ENCODE data around the gene TTC39B. TPM values are rescaled to one million over a fixed set of nuclear protein-coding genes. Genes with fewer than 3 reads are reported as not detected.

Gene TTC39B
- 10 to 100 TPM; 43.9 to 46.4 TPM for total RNA-seq

- intact Hi-C loops (cut with micrococcal nuclease) = loop anchor here (1.0 to 2.0 kb wide), 3 partner anchors 48 to 204 kb away; partner anchors contain the start of genes PSIP1 and SNAPC3
- Mint-ChIP-seq H3K4me1 (ENCODE audit: low read depth) (peaks cover 57% of the 10 kb centered on the region), H3K27me3 (ENCODE audit: low read depth) (no peaks in the 10 kb centered on the region), H3K9me3 (no peaks in the 10 kb centered on the region), H3K4me3 (peak within 1 kb of the TSS; percentile 99), H3K36me3 (ENCODE audit: low read depth) (peaks cover 15% of the 10 kb centered on the region), H3K27ac (peak within 1 kb of the TSS; percentile 95)
- CTCF ChIA-PET = interaction anchor here (0.5 to 1.5 kb wide), 3 partner anchors 7 to 221 kb away, joined by 3 to 4 read pairs (median 3); no protein-coding TSS in a partner anchor
- peak; percentile 86 for DNase-seq
Measured at GRCh38 chr9:15306757-15307522, at the start of gene TTC39B. TTC39B (minus strand) TSS chr9:15307216; CDS start chr9:15307125, 91 bp downstream.

GRCh38 chr9:15355669-15356068 lies 48.7 kb upstream of the TTC39B start:
- peaks cover 14% of the 10 kb centered on the region for H3K4me1 Mint-ChIP-seq (ENCODE audit: low read depth)

GRCh38 chr9:15354713-15355112 lies 47.7 kb upstream of the TTC39B start:
- CTCF ChIA-PET = interaction anchor here (0.7 to 1.4 kb wide), 6 partner anchors 16 to 1893 kb away, joined by 3 to 4 read pairs (median 3); no protein-coding TSS in a partner anchor
- peaks cover 14% of the 10 kb centered on the region for H3K4me1 Mint-ChIP-seq (ENCODE audit: low read depth)
- no peaks in the 10 kb centered on the region for H3K36me3 Mint-ChIP-seq (ENCODE audit: low read depth)
- DNase-seq = no peak
- intact Hi-C loops (cut with micrococcal nuclease) = loop anchor here (1.0 to 2.0 kb wide), 8 partner anchors 48 to 288 kb away; partner anchors contain the start of gene TTC39B
- no peaks in the 10 kb centered on the region for H3K9me3 Mint-ChIP-seq
- H3K27me3 Mint-ChIP-seq (ENCODE audit: low read depth) = no peaks in the 10 kb centered on the region
- no peak overlapping the region for H3K27ac Mint-ChIP-seq
- H3K4me3 Mint-ChIP-seq = no peak overlapping the region

More at GRCh38 chr9:15355669-15356068, 48.7 kb upstream of the TTC39B start:
- Mint-ChIP-seq H3K36me3 (ENCODE audit: low read depth) (no peaks in the 10 kb centered on the region), H3K27ac (no peak overlapping the region), H3K9me3 (no peaks in the 10 kb centered on the region), H3K4me3 (no peak overlapping the region), H3K27me3 (ENCODE audit: low read depth) (no peaks in the 10 kb centered on the region)
- CTCF ChIA-PET = interaction anchor here (0.7 to 1.4 kb wide), 5 partner anchors 15 to 267 kb away, joined by 3 to 4 read pairs (median 3); no protein-coding TSS in a partner anchor
- no peak for DNase-seq
- intact Hi-C loops (cut with micrococcal nuclease) = loop anchor here (1.0 to 2.0 kb wide), 5 partner anchors 49 to 156 kb away; partner anchors contain the start of gene TTC39B

- H3K36me3 Mint-ChIP-seq (ENCODE audit: low read depth) = no peaks in the 10 kb centered on the region
- no peaks in the 10 kb centered on the region for H3K9me3 Mint-ChIP-seq
- CTCF ChIA-PET = interaction anchor here (0.6 to 1.2 kb wide), 4 partner anchors 16 to 82 kb away, joined by 3 to 4 read pairs (median 4); no protein-coding TSS in a partner anchor
- no peak overlapping the region for H3K4me3 Mint-ChIP-seq
- H3K27me3 Mint-ChIP-seq (ENCODE audit: low read depth) = no peaks in the 10 kb centered on the region
- H3K27ac Mint-ChIP-seq = no peak overlapping the region
- DNase-seq = no peak
- peaks cover 14% of the 10 kb centered on the region for H3K4me1 Mint-ChIP-seq (ENCODE audit: low read depth)
- intact Hi-C loops (cut with micrococcal nuclease) = loop anchor here (1.0 to 2.0 kb wide), 5 partner anchors 47 to 288 kb away; partner anchors contain the start of gene TTC39B
Measured at GRCh38 chr9:15353892-15354291, 46.9 kb upstream of the TTC39B start.

GRCh38 chr9:15352306-15352705 lies 45.3 kb upstream of the TTC39B start:
- no peaks in the 10 kb centered on the region for H3K9me3 Mint-ChIP-seq
- H3K27me3 Mint-ChIP-seq (ENCODE audit: low read depth) = no peaks in the 10 kb centered on the region
- no peak for DNase-seq
- H3K4me1 Mint-ChIP-seq (ENCODE audit: low read depth) = peaks cover 14% of the 10 kb centered on the region
- no peak overlapping the region for H3K4me3 Mint-ChIP-seq
- no peak overlapping the region for H3K27ac Mint-ChIP-seq
- intact Hi-C loops (cut with micrococcal nuclease) = no loop called here
- H3K36me3 Mint-ChIP-seq (ENCODE audit: low read depth) = no peaks in the 10 kb centered on the region
- CTCF ChIA-PET = no interaction called here

GRCh38 chr9:15349892-15350761 lies 43.1 kb upstream of the TTC39B start:
- Mint-ChIP-seq H3K27me3 (ENCODE audit: low read depth) (no peaks in the 10 kb centered on the region), H3K4me3 (no peak overlapping the region), H3K36me3 (ENCODE audit: low read depth) (no peaks in the 10 kb centered on the region), H3K27ac (no peak overlapping the region), H3K4me1 (ENCODE audit: low read depth) (peaks cover 13% of the 10 kb centered on the region), H3K9me3 (no peaks in the 10 kb centered on the region)
- peak; percentile 49 for DNase-seq
- intact Hi-C loops (cut with micrococcal nuclease) = no loop called here
- CTCF ChIA-PET = interaction anchor here (0.8 kb wide), 1 partner anchor 12 kb away, joined by 3 read pairs; no protein-coding TSS in a partner anchor

- CTCF ChIA-PET = interaction anchor here (0.6 kb wide), 1 partner anchor 10 kb away, joined by 5 read pairs; no protein-coding TSS in a partner anchor
- no peaks in the 10 kb centered on the region for H3K27me3 Mint-ChIP-seq (ENCODE audit: low read depth)
- intact Hi-C loops (cut with micrococcal nuclease) = no loop called here
- DNase-seq = no peak
- H3K36me3 Mint-ChIP-seq (ENCODE audit: low read depth) = no peaks in the 10 kb centered on the region
- H3K9me3 Mint-ChIP-seq = no peaks in the 10 kb centered on the region
- H3K27ac Mint-ChIP-seq = no peak overlapping the region
- H3K4me1 Mint-ChIP-seq (ENCODE audit: low read depth) = peaks cover 5% of the 10 kb centered on the region
- no peak overlapping the region for H3K4me3 Mint-ChIP-seq
Measured at GRCh38 chr9:15346837-15347236, 39.8 kb upstream of the TTC39B start.

GRCh38 chr9:15344191-15344590 lies 37.2 kb upstream of the TTC39B start:
- H3K9me3 Mint-ChIP-seq = peaks cover 3% of the 10 kb centered on the region
- H3K4me3 Mint-ChIP-seq = no peak overlapping the region
- H3K4me1 Mint-ChIP-seq (ENCODE audit: low read depth) = no peaks in the 10 kb centered on the region
- intact Hi-C loops (cut with micrococcal nuclease) = no loop called here
- CTCF ChIA-PET = no interaction called here
- DNase-seq = no peak
- no peaks in the 10 kb centered on the region for H3K27me3 Mint-ChIP-seq (ENCODE audit: low read depth)
- H3K27ac Mint-ChIP-seq = no peak overlapping the region
- no peaks in the 10 kb centered on the region for H3K36me3 Mint-ChIP-seq (ENCODE audit: low read depth)

- Mint-ChIP-seq H3K4me1 (ENCODE audit: low read depth) (no peaks in the 10 kb centered on the region), H3K4me3 (no peak overlapping the region), H3K27ac (no peak overlapping the region), H3K9me3 (no peaks in the 10 kb centered on the region), H3K27me3 (ENCODE audit: low read depth) (no peaks in the 10 kb centered on the region), H3K36me3 (ENCODE audit: low read depth) (no peaks in the 10 kb centered on the region)
- no peak for DNase-seq
- intact Hi-C loops (cut with micrococcal nuclease) = no loop called here
- CTCF ChIA-PET = interaction anchor here (0.9 kb wide), 1 partner anchor 54 kb away, joined by 3 read pairs; no protein-coding TSS in a partner anchor
Measured at GRCh38 chr9:15333376-15333881, 26.4 kb upstream of the TTC39B start.

GRCh38 chr9:15332939-15333338 lies 25.9 kb upstream of the TTC39B start:
- CTCF ChIA-PET = interaction anchor here (0.6 to 0.9 kb wide), 2 partner anchors 54 to 74 kb away, joined by 3 read pairs; no protein-coding TSS in a partner anchor
- no peak overlapping the region for H3K27ac Mint-ChIP-seq
- no peaks in the 10 kb centered on the region for H3K27me3 Mint-ChIP-seq (ENCODE audit: low read depth)
- H3K9me3 Mint-ChIP-seq = no peaks in the 10 kb centered on the region
- intact Hi-C loops (cut with micrococcal nuclease) = no loop called here
- H3K36me3 Mint-ChIP-seq (ENCODE audit: low read depth) = no peaks in the 10 kb centered on the region
- no peaks in the 10 kb centered on the region for H3K4me1 Mint-ChIP-seq (ENCODE audit: low read depth)
- DNase-seq = no peak
- no peak overlapping the region for H3K4me3 Mint-ChIP-seq

GRCh38 chr9:15329539-15330109 lies 22.6 kb upstream of the TTC39B start:
- Mint-ChIP-seq H3K27ac (no peak overlapping the region), H3K4me1 (ENCODE audit: low read depth) (no peaks in the 10 kb centered on the region), H3K4me3 (no peak overlapping the region), H3K27me3 (ENCODE audit: low read depth) (no peaks in the 10 kb centered on the region), H3K36me3 (ENCODE audit: low read depth) (no peaks in the 10 kb centered on the region), H3K9me3 (peaks cover 3% of the 10 kb centered on the region)
- DNase-seq = no peak
- CTCF ChIA-PET = interaction anchor here (0.6 to 1.3 kb wide), 5 partner anchors 9 to 276 kb away, joined by 3 to 4 read pairs (median 3); no protein-coding TSS in a partner anchor
- intact Hi-C loops (cut with micrococcal nuclease) = no loop called here

Data from activated naive CD4-positive, alpha-beta T cell treated with anti-CD3 and anti-CD28 coated beads for 36 hours (primary cell).